GM12864 (cell line): ENCODE measurements around the gene SHISA2.

Source experiments
- DNase-seq: peaks from one replicate; pipeline ENCODE4 v3.0.0-alpha.2; 2011; ENCODE audit warnings: low read depth
- H3K4me3 ChIP-seq: 2 replicates; pipeline ENCODE4 v1.5.1; 2011; ENCODE audit warnings: mild to moderate bottlenecking, low read depth, low read length, control low read depth
- CTCF ChIP-seq: IDR thresholded peaks from 2 replicates; pipeline ENCODE4 v1.5.1; 2011; ENCODE audit warnings: low read depth, mild to moderate bottlenecking, moderate library complexity, low read length, control low read depth, inconsistent platforms; ENCODE audit errors: missing control alignments

Gene SHISA2

GRCh38 chr13:26046639-26047038 is 5.2 kb downstream of the SHISA2 start:
- TF ChIP-seq CTCF: no peak
- no peak for DNase-seq
- H3K4me3 ChIP-seq: no peak overlapping the region

- no peak for DNase-seq
- no peak overlapping the region for H3K4me3 ChIP-seq
- TF ChIP-seq CTCF: no peak
Observed at GRCh38 chr13:26045142-26045541, 6.7 kb downstream of the SHISA2 start.

GRCh38 chr13:26042785-26043184 is 9.0 kb downstream of the SHISA2 start:
- no peak overlapping the region for H3K4me3 ChIP-seq
- TF ChIP-seq CTCF: no peak
- DNase-seq: no peak

GRCh38 chr13:26041444-26041843 is 10.4 kb downstream of the SHISA2 start:
- TF ChIP-seq CTCF: no peak
- DNase-seq: no peak
- no peak overlapping the region for H3K4me3 ChIP-seq

- TF ChIP-seq CTCF: no peak
Observed at GRCh38 chr13:26038931-26039475, 12.8 kb downstream of the SHISA2 start.

GRCh38 chr13:26037302-26037701 is 14.5 kb downstream of the SHISA2 start:
- DNase-seq: no peak

More at GRCh38 chr13:26038931-26039475, 12.8 kb downstream of the SHISA2 start:
- no peak for DNase-seq
- H3K4me3 ChIP-seq: no peak overlapping the region

More at GRCh38 chr13:26037302-26037701, 14.5 kb downstream of the SHISA2 start:
- H3K4me3 ChIP-seq: no peak overlapping the region
- peak; percentile 78 for TF ChIP-seq CTCF
